Activated T-cell treated with anti-CD3 and anti-CD28 coated beads, Interleukin-2, amount 50 U/mL, for 72 hours (primary cell): ENCODE results near the gene B3GNT9. TPM values are rescaled to one million over a fixed set of nuclear protein-coding genes. Genes with fewer than 3 reads are reported as not detected.

Experiments used
- ATAC-seq, 2 donors: fragments of 150-1000 bp; cut with Tn5 transposase; replicated peaks in 1 of 2; 2 replicates each; pipeline ENCODE4 v1.10.0; 2021; ENCODE audit warnings: moderate library complexity in 2 of 2, mild to moderate bottlenecking in 1 of 2
- DNase-seq, 2 donors: peaks; one replicate each; pipeline ENCODE4 v3.0.0; 2021 to 2022; ENCODE audit warnings: mixed read lengths in 1 of 2
- H3K27ac Mint-ChIP-seq: one replicate; pipeline ENCODE4 v1.8.0; 2022; ENCODE audit warnings: mild to moderate bottlenecking, moderate library complexity, mixed read lengths
- H3K27me3 Mint-ChIP-seq: one replicate; pipeline ENCODE4 v1.8.0; 2022; ENCODE audit warnings: low read depth, mixed read lengths
- H3K36me3 Mint-ChIP-seq, 2 donors: one replicate each; pipeline ENCODE4 v1.8.0; 2022; ENCODE audit warnings: mixed read lengths in 2 of 2, mild to moderate bottlenecking in 1 of 2; ENCODE audit not compliant: insufficient read depth in 2 of 2
- H3K4me1 Mint-ChIP-seq: one replicate; pipeline ENCODE4 v1.8.0; 2022; ENCODE audit warnings: low read depth, mixed read lengths
- H3K4me3 Mint-ChIP-seq, 2 donors: one replicate each; pipeline ENCODE4 v1.8.0; 2022; ENCODE audit warnings: mild to moderate bottlenecking in 2 of 2, mixed read lengths in 2 of 2, moderate library complexity in 2 of 2
- H3K9me3 Mint-ChIP-seq, 2 donors: one replicate each; pipeline ENCODE4 v1.8.0; 2022; ENCODE audit warnings: mixed read lengths in 2 of 2
- total RNA-seq, 2 donors: library from RNA; stranded (reverse); gene quantifications; one replicate each; pipeline ENCODE4 v1.2.3, GENCODE V29; 2022

B3GNT9 gene
- total RNA-seq, 2 donors from 2014 or later = 5.7 to 7.5 TPM

DNA sequence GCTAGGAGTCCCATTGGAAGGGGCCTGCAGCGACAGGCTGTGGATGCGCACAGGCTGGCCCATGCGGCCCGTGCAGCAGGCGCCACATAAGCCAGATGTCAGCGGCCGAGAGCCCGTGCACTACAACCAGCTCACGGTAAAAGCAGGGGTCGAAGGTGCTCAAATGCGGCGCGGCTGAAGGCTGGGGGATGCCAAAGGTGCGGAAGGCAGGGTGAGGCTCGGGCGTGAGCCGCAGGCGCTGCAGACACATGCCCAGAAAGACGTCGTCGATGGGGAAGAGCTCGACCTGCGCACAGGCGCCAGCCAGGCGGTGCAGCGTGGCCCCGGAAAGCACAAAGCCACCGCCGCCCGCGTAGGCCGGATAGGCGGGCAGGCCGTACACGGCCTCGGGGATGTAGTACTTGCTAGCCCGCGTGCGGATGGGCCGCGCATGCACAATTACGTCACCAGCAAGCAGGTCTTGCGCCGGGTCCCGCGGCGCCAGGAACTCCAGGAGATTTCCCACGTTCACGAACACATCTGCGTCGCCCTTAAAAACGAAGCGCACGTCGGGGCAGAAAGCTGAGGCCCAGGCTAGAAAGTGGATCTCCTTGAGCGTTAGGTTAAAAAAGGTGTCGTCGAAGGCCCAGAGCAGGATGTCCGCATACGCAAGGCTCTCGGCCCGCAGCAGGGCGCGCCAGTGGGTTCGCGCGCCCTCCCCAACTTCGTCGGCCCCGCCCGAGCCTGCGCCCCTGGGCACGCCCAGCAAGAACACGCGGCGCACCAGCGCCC lies 1.3 kb downstream of the B3GNT9 start:
- DNase-seq (no peak), ATAC-seq (no peak)
- H3K9me3 Mint-ChIP-seq = no peaks in the 10 kb centered on the region
- peaks cover 3 to 13% of the 10 kb centered on the region in 2 donors for H3K36me3 Mint-ChIP-seq
- H3K4me3 Mint-ChIP-seq = peak overlapping the region; percentile 47 to 52
- peaks cover 17% of the 10 kb centered on the region for H3K27me3 Mint-ChIP-seq
- peaks cover 18% of the 10 kb centered on the region for H3K4me1 Mint-ChIP-seq
- no peak overlapping the region for H3K27ac Mint-ChIP-seq

DNA sequence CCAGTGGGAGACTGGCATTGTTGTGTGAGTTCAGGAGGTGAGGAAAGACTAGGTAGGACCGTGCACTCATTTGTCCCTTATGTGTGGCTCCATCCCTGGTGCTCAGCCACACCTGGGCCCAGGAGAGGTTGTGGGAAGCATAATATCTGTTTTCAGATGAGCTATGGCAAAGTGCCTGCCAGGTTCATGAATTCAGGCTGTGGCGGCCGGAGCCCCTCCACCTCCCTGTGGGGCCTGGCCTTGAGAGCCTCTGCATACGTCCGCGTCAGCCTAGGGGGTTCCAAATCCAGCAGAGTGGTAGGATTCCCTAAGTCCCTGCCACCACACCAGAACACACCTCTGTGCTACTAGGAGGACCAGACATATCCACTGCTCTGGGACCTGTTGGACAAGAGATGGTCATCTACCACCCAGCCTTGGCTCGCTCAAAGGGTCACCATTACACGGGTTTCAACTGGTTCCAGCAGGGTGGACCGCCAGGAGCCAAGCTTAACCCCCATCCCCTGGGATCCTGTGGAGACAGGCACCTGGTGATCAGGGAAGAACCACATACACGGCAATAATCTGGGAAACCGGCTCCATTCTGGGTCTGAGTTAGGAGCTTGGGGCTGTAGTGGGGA lies 2.0 kb downstream of the B3GNT9 start:
- Mint-ChIP-seq H3K36me3 (peaks cover 3 to 12% of the 10 kb centered on the region in 2 donors), H3K4me1 (peaks cover 15% of the 10 kb centered on the region), H3K27me3 (peaks cover 17% of the 10 kb centered on the region), H3K27ac (no peak overlapping the region), H3K9me3 (no peaks in the 10 kb centered on the region), H3K4me3 (peak overlapping the region; percentile 47 to 49)
- ATAC-seq = no peak
- no peak for DNase-seq

DNA sequence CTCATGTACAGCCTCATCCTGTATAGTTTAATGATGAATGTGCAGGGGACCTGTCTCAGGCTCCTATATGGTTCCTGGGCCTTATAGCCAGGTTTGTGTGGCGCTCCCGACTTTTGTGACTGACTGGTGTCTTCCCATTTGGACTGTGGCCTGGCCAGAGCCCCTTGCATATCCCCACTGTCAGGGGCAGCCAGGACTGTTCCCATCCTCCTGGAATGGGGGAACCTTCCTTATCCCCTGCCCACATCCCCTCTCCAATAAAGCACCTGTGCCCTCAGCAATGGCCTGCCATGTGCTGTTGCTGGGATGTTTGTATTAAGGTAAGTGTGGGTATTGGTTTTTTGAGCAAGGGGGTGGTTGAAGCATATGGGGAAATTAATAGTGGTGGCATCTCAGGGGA lies 2.6 kb downstream of the B3GNT9 start:
- H3K9me3 Mint-ChIP-seq = no peaks in the 10 kb centered on the region
- DNase-seq (no peak), ATAC-seq (no peak)
- no peak overlapping the region for H3K27ac Mint-ChIP-seq
- peak overlapping the region in 1 of 2 donors; percentile 12 for H3K4me3 Mint-ChIP-seq
- peaks cover 16% of the 10 kb centered on the region for H3K27me3 Mint-ChIP-seq
- H3K4me1 Mint-ChIP-seq = peaks cover 11% of the 10 kb centered on the region
- H3K36me3 Mint-ChIP-seq = peaks cover 6 to 15% of the 10 kb centered on the region in 2 donors

DNA sequence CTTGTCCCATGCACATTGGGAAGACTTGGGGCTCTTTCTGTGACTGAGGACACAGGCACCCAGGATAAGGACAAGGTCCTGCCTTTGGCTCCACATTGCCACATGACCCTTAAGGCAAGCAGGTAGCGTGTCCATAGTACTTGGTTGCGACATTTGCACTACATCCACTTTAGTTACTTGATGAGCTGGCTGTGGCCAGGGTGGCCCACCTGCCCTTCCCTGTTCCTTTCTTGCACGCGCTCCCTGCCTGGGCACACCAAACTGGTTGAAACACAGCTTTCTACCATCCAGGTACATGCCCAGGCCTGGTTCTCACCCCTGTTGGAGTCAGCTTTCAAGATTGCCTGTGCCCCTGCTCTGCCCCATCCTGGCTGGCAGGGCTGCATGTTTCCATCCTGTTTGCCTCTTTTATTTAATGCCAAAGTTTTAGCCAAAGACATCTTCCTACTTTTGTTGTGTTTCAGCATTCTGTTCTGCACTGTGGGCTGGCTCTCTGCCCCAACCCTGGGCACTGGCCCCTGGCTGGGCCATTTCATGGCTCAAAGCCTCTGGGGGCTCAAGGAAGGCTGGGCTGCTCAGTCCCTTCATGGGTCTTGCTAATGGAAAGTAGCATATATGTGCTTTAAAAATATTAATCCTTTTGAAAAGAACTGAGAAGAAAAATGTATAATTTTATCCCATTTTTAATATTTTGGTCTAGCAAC lies 3.2 kb downstream of the B3GNT9 start:
- no peak overlapping the region for H3K4me3 Mint-ChIP-seq
- H3K27me3 Mint-ChIP-seq = peaks cover 10% of the 10 kb centered on the region
- no peaks in the 10 kb centered on the region for H3K9me3 Mint-ChIP-seq
- no peak for DNase-seq
- peaks cover 6 to 15% of the 10 kb centered on the region in 2 donors for H3K36me3 Mint-ChIP-seq
- ATAC-seq = no peak
- peaks cover 5% of the 10 kb centered on the region for H3K4me1 Mint-ChIP-seq
- H3K27ac Mint-ChIP-seq = peak overlapping the region; percentile 49

DNA sequence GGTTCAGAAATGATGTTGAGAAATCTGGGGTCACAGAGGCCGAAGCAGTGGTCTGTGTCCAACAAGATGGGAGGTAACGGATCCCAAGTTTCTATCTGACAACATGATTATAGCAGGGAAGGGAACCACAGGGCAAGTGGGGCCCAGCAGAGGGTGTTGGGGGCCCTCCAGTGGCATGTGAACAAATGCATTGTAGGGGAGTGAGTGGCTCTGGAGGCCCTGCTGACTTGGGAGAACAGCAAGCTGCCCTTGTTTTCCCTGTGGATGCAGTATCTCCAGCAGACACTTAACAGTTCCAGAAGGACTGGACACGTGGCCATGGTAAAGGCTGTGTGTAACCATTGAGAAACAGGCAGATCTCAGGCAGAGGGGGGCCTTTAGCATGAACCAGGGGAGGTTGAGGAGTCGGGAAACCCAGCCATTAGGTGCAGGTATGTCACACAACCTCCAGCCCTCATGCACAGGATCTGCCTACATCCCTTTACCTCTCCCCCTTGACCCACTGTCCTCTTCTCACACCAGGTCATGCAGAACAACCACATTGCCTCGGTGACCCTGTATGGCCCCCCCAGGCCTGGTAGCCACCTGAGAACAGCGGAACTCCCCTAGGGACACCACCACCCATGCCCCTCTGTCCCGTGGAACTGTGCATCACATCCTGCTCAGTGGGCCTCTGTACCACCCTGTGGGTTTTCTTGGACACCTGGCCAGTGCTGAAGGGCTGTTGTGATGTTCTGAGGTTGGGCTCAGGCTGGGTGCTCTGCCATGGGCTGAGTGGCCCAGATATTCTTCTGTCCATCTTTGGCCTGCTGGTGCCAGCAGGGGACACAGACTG lies 4.1 kb downstream of the B3GNT9 start:
- H3K27ac Mint-ChIP-seq = no peak overlapping the region
- H3K4me1 Mint-ChIP-seq = peaks cover 5% of the 10 kb centered on the region
- ATAC-seq (no peak), DNase-seq (no peak)
- H3K9me3 Mint-ChIP-seq = no peaks in the 10 kb centered on the region
- peaks cover 8 to 15% of the 10 kb centered on the region in 2 donors for H3K36me3 Mint-ChIP-seq
- peaks cover 9% of the 10 kb centered on the region for H3K27me3 Mint-ChIP-seq
- H3K4me3 Mint-ChIP-seq = no peak overlapping the region

DNA sequence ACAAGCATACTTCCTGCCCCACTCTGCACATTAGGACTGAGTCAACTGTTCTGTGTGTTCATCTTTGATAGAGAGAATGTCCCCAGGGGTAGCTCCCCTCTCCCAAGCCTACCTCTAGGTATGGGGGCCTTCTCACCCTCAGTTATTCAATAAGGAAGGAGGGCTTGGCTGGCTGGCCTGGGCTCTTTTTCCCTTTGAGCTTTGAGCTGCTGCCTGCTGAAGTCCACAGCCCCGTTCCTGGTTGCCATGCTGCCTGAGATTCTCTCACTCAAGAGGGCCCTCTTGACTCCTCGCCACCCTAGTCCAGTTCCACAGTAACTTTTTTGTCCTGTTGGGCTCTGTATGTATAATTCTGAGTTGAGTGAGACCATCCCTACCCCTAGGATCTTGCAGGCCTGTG lies 5.1 kb downstream of the B3GNT9 start:
- Mint-ChIP-seq H3K36me3 (peaks cover 11 to 17% of the 10 kb centered on the region in 2 donors), H3K4me1 (no peaks in the 10 kb centered on the region), H3K9me3 (no peaks in the 10 kb centered on the region), H3K27ac (no peak overlapping the region), H3K4me3 (no peak overlapping the region), H3K27me3 (no peaks in the 10 kb centered on the region)
- ATAC-seq (no peak), DNase-seq (no peak)

DNA sequence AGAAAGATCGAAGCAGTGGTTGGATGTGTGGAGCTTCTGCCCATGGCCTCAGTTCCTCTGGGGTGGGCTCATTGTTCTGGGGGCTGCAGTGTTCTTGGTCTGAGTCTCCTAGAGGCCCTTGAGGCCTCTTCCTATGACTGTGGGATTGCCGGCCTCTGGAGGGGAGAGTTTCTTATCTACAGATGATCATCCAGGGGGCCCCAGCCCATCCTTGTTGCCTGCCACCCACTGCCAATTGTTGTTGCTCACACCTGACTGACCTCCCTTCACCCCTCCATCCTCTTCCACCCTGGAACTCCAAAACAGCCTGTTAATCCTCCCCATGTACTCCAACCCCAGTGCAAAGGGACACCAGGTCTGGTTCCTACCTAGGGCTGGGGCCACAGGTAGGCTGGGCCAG lies 5.9 kb downstream of the B3GNT9 start:
- Mint-ChIP-seq H3K4me1 (no peaks in the 10 kb centered on the region), H3K27ac (no peak overlapping the region), H3K9me3 (no peaks in the 10 kb centered on the region), H3K4me3 (no peak overlapping the region), H3K36me3 (peaks cover 11 to 19% of the 10 kb centered on the region in 2 donors), H3K27me3 (no peaks in the 10 kb centered on the region)
- DNase-seq (no peak), ATAC-seq (no peak)

DNA sequence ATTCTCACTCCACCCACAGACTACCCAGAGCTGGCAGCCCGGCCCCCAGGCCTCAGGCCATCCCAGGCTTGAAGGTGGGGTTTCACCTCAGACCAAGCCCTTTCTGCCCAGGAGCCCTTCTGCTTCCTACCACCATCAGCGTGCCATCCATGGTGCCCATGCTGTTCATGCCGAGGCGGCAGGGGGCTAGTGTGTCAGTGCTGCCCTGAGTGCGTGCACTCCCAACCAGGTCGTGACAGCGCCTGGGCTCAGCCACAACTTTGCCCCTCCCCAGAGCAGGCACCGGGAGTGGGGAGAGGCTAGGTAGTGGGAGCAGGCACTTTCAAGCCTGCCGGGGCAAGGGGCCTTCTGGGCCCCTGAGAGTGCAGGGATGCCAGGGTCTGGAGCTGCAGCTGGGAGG lies 8.5 kb downstream of the B3GNT9 start:
- H3K9me3 Mint-ChIP-seq = no peaks in the 10 kb centered on the region
- peaks cover 8 to 10% of the 10 kb centered on the region in 2 donors for H3K36me3 Mint-ChIP-seq
- H3K27ac Mint-ChIP-seq = no peak overlapping the region
- H3K4me1 Mint-ChIP-seq = no peaks in the 10 kb centered on the region
- no peaks in the 10 kb centered on the region for H3K27me3 Mint-ChIP-seq
- no peak for ATAC-seq
- H3K4me3 Mint-ChIP-seq = no peak overlapping the region
- DNase-seq = no peak

DNA sequence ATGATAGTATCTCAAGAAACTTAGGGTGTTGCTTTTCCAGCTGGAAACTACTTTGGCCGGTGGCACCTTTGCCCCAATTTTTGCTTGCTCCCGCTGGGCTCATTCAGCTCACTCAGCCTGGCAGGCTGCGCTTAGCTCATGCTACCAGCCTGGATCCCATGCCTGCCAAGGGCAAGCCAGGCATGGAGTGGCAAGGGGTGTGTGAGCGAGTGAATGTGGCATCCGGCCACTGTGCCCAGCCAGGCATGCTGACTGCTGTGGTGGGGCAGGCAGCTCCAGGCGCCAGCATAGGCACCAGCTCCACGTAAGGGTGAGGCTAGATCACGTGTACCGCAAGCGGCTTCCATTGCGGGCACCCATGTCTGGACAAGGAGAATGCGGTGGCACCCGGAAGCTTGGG lies 9.4 kb downstream of the B3GNT9 start:
- H3K27me3 Mint-ChIP-seq = no peaks in the 10 kb centered on the region
- ATAC-seq = no peak
- H3K36me3 Mint-ChIP-seq = peaks cover 11% of the 10 kb centered on the region in 2 donors
- no peaks in the 10 kb centered on the region for H3K9me3 Mint-ChIP-seq
- no peak overlapping the region for H3K4me3 Mint-ChIP-seq
- H3K27ac Mint-ChIP-seq = no peak overlapping the region
- DNase-seq = no peak
- H3K4me1 Mint-ChIP-seq = no peaks in the 10 kb centered on the region

DNA sequence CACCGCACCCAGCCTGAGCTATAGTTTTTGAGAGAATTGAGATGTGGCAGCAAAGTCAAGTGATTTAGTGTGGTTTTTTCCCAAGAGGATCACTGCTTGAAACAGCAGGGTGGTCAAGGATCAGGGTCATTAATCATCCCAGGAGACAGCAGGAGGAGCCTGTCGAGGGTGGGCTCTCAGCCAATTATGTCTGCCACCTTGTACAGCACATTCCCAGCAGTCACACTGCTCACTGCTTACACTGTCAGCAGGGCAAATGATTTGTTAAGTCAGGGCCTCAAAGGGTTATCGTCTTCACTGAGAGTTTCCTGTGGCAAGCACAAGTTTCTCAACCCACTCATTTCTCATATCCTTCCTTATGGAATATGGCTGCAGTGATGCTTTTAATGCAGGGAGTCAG lies 13.2 kb downstream of the B3GNT9 start:
- Mint-ChIP-seq H3K4me3 (no peak overlapping the region), H3K4me1 (no peaks in the 10 kb centered on the region), H3K27me3 (no peaks in the 10 kb centered on the region), H3K36me3 (peaks cover 14 to 17% of the 10 kb centered on the region in 2 donors), H3K9me3 (no peaks in the 10 kb centered on the region), H3K27ac (no peak overlapping the region)
- DNase-seq (no peak), ATAC-seq (no peak)

DNA sequence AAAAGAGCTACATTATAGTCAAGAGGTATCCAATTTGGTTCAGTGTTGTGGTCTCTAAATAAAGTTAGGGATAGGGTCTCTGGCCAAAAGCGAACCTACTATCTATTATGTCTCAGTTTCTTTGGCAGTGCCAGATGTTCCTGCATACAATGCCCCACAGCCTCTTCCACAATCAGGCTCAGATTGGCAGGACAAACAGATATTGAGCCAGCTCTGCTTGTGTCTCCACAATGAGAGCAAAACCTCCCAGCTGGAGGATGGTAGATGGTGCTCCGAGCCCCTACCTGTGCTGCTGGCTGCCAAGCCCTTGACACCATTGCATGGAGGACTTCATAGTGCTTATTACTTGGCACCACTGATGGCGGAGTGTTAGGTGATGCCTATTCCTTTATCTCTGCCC lies 21.4 kb downstream of the B3GNT9 start:
- H3K36me3 Mint-ChIP-seq = peaks cover 4 to 17% of the 10 kb centered on the region in 2 donors
- DNase-seq (no peak), ATAC-seq (no peak)
- H3K4me1 Mint-ChIP-seq = peaks cover 5% of the 10 kb centered on the region
- no peaks in the 10 kb centered on the region for H3K27me3 Mint-ChIP-seq
- H3K9me3 Mint-ChIP-seq = no peaks in the 10 kb centered on the region
- no peak overlapping the region for H3K4me3 Mint-ChIP-seq
- H3K27ac Mint-ChIP-seq = no peak overlapping the region

DNA sequence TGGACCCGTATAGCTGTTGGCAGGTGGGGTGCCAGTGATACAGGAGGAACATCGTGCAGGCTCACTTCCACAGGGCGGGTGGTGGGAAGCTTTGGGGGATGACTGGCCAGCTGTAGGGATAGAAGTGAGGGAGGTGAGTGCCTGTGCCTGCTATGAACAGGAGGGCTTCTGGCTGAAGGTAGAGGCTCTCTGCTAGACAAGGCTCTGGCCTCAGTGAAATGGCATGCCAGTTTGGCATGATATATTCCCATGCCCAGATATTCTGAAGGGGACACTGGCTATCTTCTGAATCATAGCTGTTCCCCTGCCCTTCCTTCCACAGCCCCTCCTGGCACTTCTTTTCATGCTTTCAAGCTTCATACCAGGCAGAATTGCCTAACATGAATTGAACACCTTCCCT lies 21.9 kb downstream of the B3GNT9 start:
- H3K36me3 Mint-ChIP-seq = peaks cover 2 to 15% of the 10 kb centered on the region in 2 donors
- H3K27ac Mint-ChIP-seq = no peak overlapping the region
- peaks cover 5% of the 10 kb centered on the region for H3K4me1 Mint-ChIP-seq
- no peaks in the 10 kb centered on the region for H3K9me3 Mint-ChIP-seq
- ATAC-seq (no peak), DNase-seq (no peak)
- no peak overlapping the region for H3K4me3 Mint-ChIP-seq
- H3K27me3 Mint-ChIP-seq = no peaks in the 10 kb centered on the region

DNA sequence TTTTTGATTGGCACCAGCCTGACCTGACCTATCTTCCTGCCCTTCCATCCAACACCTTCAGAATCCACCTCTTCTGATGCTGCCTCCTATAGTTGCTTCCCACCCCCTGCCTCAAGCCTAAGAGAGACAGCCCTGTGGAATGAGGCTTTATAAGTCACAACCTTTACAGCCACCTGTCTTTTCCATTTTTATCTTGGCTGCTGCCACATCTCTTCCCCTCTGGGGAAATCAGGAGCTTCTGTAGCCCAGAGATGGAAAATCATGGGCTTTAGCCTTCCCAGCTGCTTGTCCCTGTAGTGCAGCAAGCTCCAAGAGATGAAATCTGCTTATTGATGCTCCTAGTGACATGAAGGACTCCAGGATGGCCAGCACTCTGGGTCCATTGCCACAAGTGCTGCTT lies 22.4 kb downstream of the B3GNT9 start:
- Mint-ChIP-seq H3K27me3 (no peaks in the 10 kb centered on the region), H3K9me3 (no peaks in the 10 kb centered on the region), H3K36me3 (peaks cover 4 to 17% of the 10 kb centered on the region in 2 donors), H3K4me3 (no peak overlapping the region), H3K4me1 (peaks cover 5% of the 10 kb centered on the region), H3K27ac (no peak overlapping the region)
- no peak for DNase-seq
- no peak for ATAC-seq
